HCT116 (cell line): ENCODE measurements around the gene C4orf50. TPM values are rescaled to one million over a fixed set of nuclear protein-coding genes. Genes with fewer than 3 reads are reported as not detected.

Experiments
- ATAC-seq: fragments of 200-7000 bp; cut with Tn5 transposase; 2 replicates; pipeline ENCODE4 v1.9.1; 2020; ENCODE audit warnings: mild to moderate bottlenecking, moderate library complexity
- BruUV-seq: library from RNA; stranded (reverse); fragments of 400-500 nt; replicated peaks from 2 replicates; lab custom pipeline; 2021; lab: Mats Ljungman, UMichigan
- CTCF ChIA-PET: fragments of 300-600 bp; sonication (Branson Sonifier 250); formaldehyde crosslinking; loops from one replicate; lab custom pipeline; 2021; ENCODE audit warnings: antibody characterized with exemption; lab: Charles Lee
- POLR2A ChIA-PET: fragments of 300-600, 350-600 bp; sonication (Branson Sonifier 250); formaldehyde crosslinking; loops from one replicate; lab custom pipeline; 2021; ENCODE audit warnings: antibody characterized with exemption; lab: Charles Lee
- RAD21 ChIA-PET, 2 experiments: fragments of 300-600 bp; sonication (Branson Sonifier 250); formaldehyde crosslinking; loops; one replicate each; lab custom pipeline; 2023; ENCODE audit warnings: low total read pairs in 2 of 2; ENCODE audit not compliant: uncharacterized antibody in 2 of 2, unreplicated experiment in 2 of 2, low non-redundant PET in 1 of 2; lab: Charles Lee
- DNase-seq: peaks from one replicate; pipeline ENCODE4 v3.0.0-alpha.2; 2010; ENCODE audit warnings: low read depth, low spot score
- H2AFZ ChIP-seq: fragments of 200-600 bp; shearing (Covaris generic), sonication (generic); 2 replicates; pipeline ENCODE4 v1.6.1; 2017; ENCODE audit warnings: low read depth, mixed run types, mixed read lengths, antibody characterized with exemption, low read length; ENCODE audit not compliant: poor library complexity, severe bottlenecking
- H3K27ac ChIP-seq: 2 replicates; pipeline ENCODE4 v1.5.1; 2012; ENCODE audit warnings: low read depth, low read length
- H3K27me3 ChIP-seq: fragments of 200-600 bp; sonication (generic); 2 replicates; pipeline ENCODE4 v1.6.1; 2016; ENCODE audit warnings: mixed run types, low read length, mixed read lengths; ENCODE audit not compliant: insufficient read depth
- H3K36me3 ChIP-seq, 2 experiments: fragments of 200-500 bp in 1 of 2; fragments of 200-600 bp in 1 of 2; sonication (Bioruptor generic) in 1 of 2; sonication (generic) in 1 of 2; 2 replicates each; pipeline versions ENCODE4 v1.5.1 to v1.6.1; 2014 to 2016; ENCODE audit warnings: low read length in 2 of 2, inconsistent platforms in 1 of 2, mixed read lengths in 1 of 2, mixed run types in 1 of 2; ENCODE audit not compliant: insufficient read depth in 2 of 2, control insufficient read depth in 1 of 2
- H3K4me1 ChIP-seq, 2 experiments: fragments of 200-600 bp in 1 of 2; sonication (generic) in 1 of 2; 2 replicates each; pipeline versions ENCODE4 v1.5.1 to v1.6.1; 2012 to 2017; ENCODE audit warnings: low read length in 2 of 2, inconsistent platforms in 1 of 2, mild to moderate bottlenecking in 1 of 2, mixed read lengths in 1 of 2, mixed run types in 1 of 2, moderate library complexity in 1 of 2; ENCODE audit not compliant: insufficient read depth in 2 of 2, control insufficient read depth in 1 of 2
- H3K4me2 ChIP-seq: fragments of 200-600 bp; sonication (generic); 2 replicates; pipeline ENCODE4 v1.6.1; 2017; ENCODE audit warnings: mixed run types, low read length, mixed read lengths
- H3K4me3 ChIP-seq, 2 experiments: fragments of 200-600 bp in 1 of 2; sonication (generic) in 1 of 2; replicated peaks in 1 of 2; 2 replicates each; pipeline ENCODE4 v1.5.1; 2011 to 2016; ENCODE audit warnings: low read length in 2 of 2, control low read depth in 1 of 2, low read depth in 1 of 2, mild to moderate bottlenecking in 1 of 2, mixed read lengths in 1 of 2, mixed run types in 1 of 2
- H3K79me2 ChIP-seq: fragments of 200-600 bp; sonication (generic); 2 replicates; pipeline ENCODE4 v1.6.1; 2017; ENCODE audit warnings: mild to moderate bottlenecking, mixed run types, low read length, moderate library complexity, mixed read lengths; ENCODE audit not compliant: insufficient read depth
- H3K9ac ChIP-seq: fragments of 200-600 bp; sonication (generic); 2 replicates; pipeline ENCODE4 v1.6.1; 2016; ENCODE audit warnings: low read length, mixed read lengths
- H3K9me2 ChIP-seq: fragments of 200-600 bp; sonication (generic), shearing (Covaris generic); 2 replicates; pipeline ENCODE4 v1.6.1; 2017; ENCODE audit warnings: mixed run types, mild to moderate bottlenecking, moderate library complexity; ENCODE audit not compliant: insufficient read depth
- H3K9me3 ChIP-seq, 2 experiments: fragments of 200-500 bp in 1 of 2; fragments of 200-600 bp in 1 of 2; sonication (Bioruptor generic) in 1 of 2; sonication (generic) in 1 of 2; 2 replicates each; pipeline ENCODE4 v1.6.1; 2014 to 2017; ENCODE audit warnings: low read length in 2 of 2, mixed read lengths in 2 of 2, inconsistent platforms in 1 of 2, low read depth in 1 of 2, mild to moderate bottlenecking in 1 of 2, mixed run types in 1 of 2, moderate library complexity in 1 of 2; ENCODE audit not compliant: control insufficient read depth in 1 of 2, insufficient read depth in 1 of 2
- H4K20me1 ChIP-seq: fragments of 200-600 bp; sonication (generic), shearing (Covaris generic); 2 replicates; pipeline ENCODE4 v1.6.1; 2017; ENCODE audit warnings: mixed run types, mild to moderate bottlenecking, moderate library complexity; ENCODE audit not compliant: insufficient read depth
- CEBPB ChIP-seq: IDR thresholded peaks from 2 replicates; pipeline ENCODE4 v1.6.1; 2012; ENCODE audit warnings: low read depth
- EZH2phosphoT487 ChIP-seq: fragments of 200-600 bp; IDR thresholded peaks from 2 replicates; pipeline ENCODE4 v1.6.1; 2018; ENCODE audit warnings: antibody characterized with exemption, borderline replicate concordance
- FOSL1 ChIP-seq: IDR thresholded peaks from 2 replicates; pipeline ENCODE4 v1.6.1; 2012; ENCODE audit warnings: low read depth
- JUND ChIP-seq: IDR thresholded peaks from 2 replicates; pipeline ENCODE4 v1.6.1; 2012
- POLR2AphosphoS5 ChIP-seq: IDR thresholded peaks from 2 replicates; pipeline ENCODE4 v1.6.1; 2011; ENCODE audit warnings: mild to moderate bottlenecking, low read depth, low read length, moderate library complexity
- SIN3A ChIP-seq: IDR thresholded peaks from 2 replicates; pipeline ENCODE4 v1.6.1; 2012; ENCODE audit warnings: low read depth
- YY1 ChIP-seq: IDR thresholded peaks from 2 replicates; pipeline ENCODE4 v1.6.1; 2011; ENCODE audit warnings: low read length, low read depth, moderate library complexity, mild to moderate bottlenecking; ENCODE audit not compliant: insufficient replicate concordance; ENCODE audit errors: extremely low read depth
- ZBTB33 ChIP-seq: IDR thresholded peaks from 2 replicates; pipeline ENCODE4 v1.6.1; 2011; ENCODE audit warnings: mild to moderate bottlenecking, low read length, moderate library complexity; ENCODE audit not compliant: insufficient replicate concordance; ENCODE audit errors: extremely low read depth
- intact Hi-C: fragments of 100-400 bp; cut with micrococcal nuclease; formaldehyde crosslinking; loops from 2 replicates; pipeline ENCODE4 v1.10.0; 2022
- total RNA-seq: library from RNA; stranded (reverse); gene quantifications from one replicate; pipeline ENCODE4 v1.2.1, GENCODE V29; 2021; ENCODE audit not compliant: unreplicated experiment

C4orf50 gene
- total RNA-seq, 1 experiment from 2014 or later = not detected

- ChIA-PET POLR2A (no interaction called here), CTCF (no interaction called here)
- Histone ChIP-seq H3K27ac (no peak overlapping the region), H3K27me3 (peaks cover 13% of the 10 kb centered on the region; the same call in 1 of the 2 replicates), H3K9me3 (no peaks in the 10 kb centered on the region), H2AFZ (no peak overlapping the region), H3K9ac (no peak overlapping the region), H3K4me2 (peak overlapping the region; percentile 25; the same call in 1 of the 2 replicates), H3K36me3 (no peaks in the 10 kb centered on the region), H3K79me2 (no peaks in the 10 kb centered on the region), H3K4me1 (no peaks in the 10 kb centered on the region), H3K9me2 (no peaks in the 10 kb centered on the region), H4K20me1 (no peaks in the 10 kb centered on the region), H3K4me3 (no peak overlapping the region)
- ATAC-seq (peak; percentile 55), DNase-seq (no peak)
- intact Hi-C loops = no loop called here
- no TSS peak for BruUV-seq
- TF ChIP-seq EZH2phosphoT487 (no peak), JUND (no peak), SIN3A (no peak), POLR2AphosphoS5 (no peak), ZBTB33 (no peak), YY1 (no peak), CEBPB (no peak), FOSL1 (no peak)
- TF ChIP-seq, all 23 proteins: peak for 0
- RAD21 ChIA-PET = no interaction called here
These were observed 130.6 kb downstream of the C4orf50 start for GRCh38 chr4:5887361-5888221.
